ENCODE data around the gene FGD3. TPM values are rescaled to one million over a fixed set of nuclear protein-coding genes. Genes with fewer than 3 reads are reported as not detected.

The FGD3 gene
- total RNA-seq, 2 experiments from 2014 or later = 104 to 107 TPM

DNA sequence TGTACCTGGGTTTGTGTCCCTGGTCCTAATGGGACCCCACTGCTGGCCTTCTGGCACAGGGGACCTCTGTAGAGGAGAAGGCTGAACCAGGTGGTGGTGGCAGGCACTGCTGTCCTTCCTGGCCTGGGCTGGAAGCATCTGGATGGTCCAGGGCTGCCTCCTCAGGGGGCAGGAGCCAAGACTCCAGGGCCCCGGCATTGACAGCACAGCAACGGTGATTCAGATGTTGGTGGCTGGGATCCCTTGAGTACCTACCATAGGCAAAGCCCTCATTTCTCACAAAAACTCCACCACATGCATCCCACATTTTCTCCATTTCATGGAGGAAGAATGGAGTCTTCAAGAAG is 15.0 kb downstream of the FGD3 start:
- ATAC-seq = no peak
- ChIA-PET POLR2A (interaction anchor here (1.3 kb wide), 1 partner anchor 30 kb away, joined by 3 read pairs; no protein-coding TSS in a partner anchor), CTCF (interaction anchor here (1.1 kb wide), 1 partner anchor 41 kb away, joined by 4 read pairs; no protein-coding TSS in a partner anchor)
- H3K36me3 Mint-ChIP-seq (ENCODE audit: low read depth) = peaks cover 47% of the 10 kb centered on the region
- no peak for DNase-seq
- no peaks in the 10 kb centered on the region for H3K27me3 Mint-ChIP-seq (ENCODE audit: low read depth)
- H3K4me1 Mint-ChIP-seq (ENCODE audit: low read depth) = peaks cover 49% of the 10 kb centered on the region
- H3K27ac Mint-ChIP-seq = peak overlapping the region; percentile 94
- H3K9me3 Mint-ChIP-seq (ENCODE audit: insufficient read depth) = peaks cover 7% of the 10 kb centered on the region
- H3K4me3 Mint-ChIP-seq = peak overlapping the region; percentile 58

DNA sequence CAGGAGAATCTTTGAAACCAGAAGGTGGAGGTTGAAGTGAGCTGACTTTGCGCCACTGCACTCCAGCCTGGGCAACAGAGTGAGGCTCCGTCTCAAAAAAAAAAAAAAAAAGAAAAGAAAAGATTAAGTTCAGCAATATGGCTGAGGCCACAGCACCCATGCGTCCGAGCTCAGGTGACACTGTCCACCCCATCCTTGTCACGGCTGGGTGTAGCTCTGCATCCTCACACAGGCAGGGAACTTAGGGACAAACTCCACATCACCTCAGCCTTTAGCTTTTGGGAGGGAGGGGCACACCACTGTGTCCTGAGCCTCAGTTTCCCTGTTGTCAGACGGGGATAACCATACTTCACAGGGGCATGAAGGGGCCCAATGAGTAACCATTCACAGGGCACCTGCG is 15.5 kb downstream of the FGD3 start:
- Mint-ChIP-seq H3K36me3 (ENCODE audit: low read depth) (peaks cover 53% of the 10 kb centered on the region), H3K4me3 (peak overlapping the region; percentile 58), H3K27me3 (ENCODE audit: low read depth) (no peaks in the 10 kb centered on the region), H3K4me1 (ENCODE audit: low read depth) (peaks cover 53% of the 10 kb centered on the region), H3K9me3 (ENCODE audit: insufficient read depth) (peaks cover 7% of the 10 kb centered on the region), H3K27ac (peak overlapping the region; percentile 94)
- no peak for ATAC-seq
- DNase-seq = no peak
- ChIA-PET CTCF (interaction anchor here (1.1 kb wide), 1 partner anchor 41 kb away, joined by 4 read pairs; no protein-coding TSS in a partner anchor), POLR2A (interaction anchor here (1.3 to 5.5 kb wide), 3 partner anchors 17 to 41 kb away, joined by 3 to 24 read pairs (median 3); no protein-coding TSS in a partner anchor)

DNA sequence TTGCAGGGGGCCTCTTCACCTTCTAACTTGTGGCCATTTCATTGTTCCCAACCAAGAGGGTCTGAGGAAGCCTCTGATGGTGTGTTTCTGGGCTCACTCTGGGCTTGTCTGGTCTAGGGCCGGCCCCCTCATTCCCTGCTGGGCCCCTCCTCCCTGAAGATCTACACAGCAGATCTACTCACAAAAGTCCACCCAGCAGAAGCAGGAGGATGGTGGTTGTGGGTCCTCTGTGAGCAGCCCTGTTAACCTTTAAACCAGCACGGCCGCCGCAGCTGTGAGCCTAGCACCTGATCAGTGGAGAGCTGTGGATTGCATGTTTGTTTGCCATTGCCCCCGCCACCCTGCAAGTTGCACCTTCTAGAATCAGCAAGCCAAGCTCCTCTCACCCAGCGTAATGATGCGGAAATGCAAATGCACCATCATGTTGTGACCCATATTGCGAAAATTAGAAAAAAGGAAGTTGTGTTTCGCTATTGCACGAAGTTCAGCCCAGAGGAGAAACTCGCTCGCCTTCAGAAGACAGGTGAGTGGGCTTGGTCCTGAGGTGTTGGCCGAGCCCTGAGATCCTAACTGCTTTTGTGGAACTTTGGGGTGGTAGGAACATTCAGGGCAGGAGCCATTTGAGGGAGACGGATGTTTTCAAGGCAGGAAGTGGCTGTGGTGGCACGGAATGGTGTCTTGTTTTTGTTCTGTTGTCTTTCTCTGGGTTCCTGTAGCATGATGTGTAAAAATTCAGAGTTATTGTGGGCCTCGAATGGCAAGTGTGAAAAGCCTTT is 16.7 kb downstream of the FGD3 start:
- CTCF ChIA-PET = interaction anchor here (1.0 to 5.2 kb wide), 4 partner anchors 10 to 101 kb away, joined by 4 to 34 read pairs (median 4); no protein-coding TSS in a partner anchor
- Mint-ChIP-seq H3K9me3 (ENCODE audit: insufficient read depth) (peaks cover 7% of the 10 kb centered on the region), H3K27me3 (ENCODE audit: low read depth) (no peaks in the 10 kb centered on the region), H3K36me3 (ENCODE audit: low read depth) (peaks cover 62% of the 10 kb centered on the region), H3K4me3 (peak overlapping the region; percentile 91), H3K27ac (peak overlapping the region; percentile 100), H3K4me1 (ENCODE audit: low read depth) (peaks cover 58% of the 10 kb centered on the region)
- DNase-seq (peak; percentile 89), ATAC-seq (peak; percentile 73)
- POLR2A ChIA-PET = interaction anchor here (0.5 to 5.5 kb wide), 25 partner anchors 9 to 251 kb away, joined by 3 to 34 read pairs (median 4); no protein-coding TSS in a partner anchor

DNA sequence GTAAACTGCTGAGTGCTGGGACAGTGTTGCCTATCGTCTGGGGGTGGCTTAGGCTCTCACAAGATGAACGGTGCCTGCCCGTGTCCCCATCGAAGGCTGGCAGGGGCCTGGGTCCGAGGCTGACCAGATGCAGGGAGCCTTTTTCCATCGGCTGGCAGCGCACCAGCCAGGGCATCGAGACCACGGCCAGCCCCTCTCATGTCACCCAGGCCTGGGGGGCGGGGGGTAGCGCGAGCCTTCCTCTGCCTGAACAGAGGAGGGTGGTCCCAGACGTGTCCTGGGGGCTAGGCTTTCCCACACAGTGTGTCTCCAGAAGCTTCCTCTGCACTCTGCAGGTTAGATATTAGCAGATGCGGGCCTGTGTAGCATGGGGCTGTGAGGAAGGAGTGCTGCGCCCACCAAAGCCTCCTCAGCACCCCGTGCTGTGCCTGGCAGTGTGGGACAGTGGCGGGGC is 17.3 kb downstream of the FGD3 start:
- DNase-seq (no peak), ATAC-seq (peak; percentile 11)
- Mint-ChIP-seq H3K27ac (peak overlapping the region; percentile 100), H3K36me3 (ENCODE audit: low read depth) (peaks cover 68% of the 10 kb centered on the region), H3K4me1 (ENCODE audit: low read depth) (peaks cover 63% of the 10 kb centered on the region), H3K4me3 (peak overlapping the region; percentile 91), H3K27me3 (ENCODE audit: low read depth) (no peaks in the 10 kb centered on the region), H3K9me3 (ENCODE audit: insufficient read depth) (peaks cover 7% of the 10 kb centered on the region)
- CTCF ChIA-PET = interaction anchor here (1.0 to 5.2 kb wide), 5 partner anchors 8 to 100 kb away, joined by 4 to 34 read pairs (median 5); no protein-coding TSS in a partner anchor
- POLR2A ChIA-PET = interaction anchor here (0.6 to 5.5 kb wide), 20 partner anchors 9 to 566 kb away, joined by 3 to 34 read pairs (median 4); no protein-coding TSS in a partner anchor

DNA sequence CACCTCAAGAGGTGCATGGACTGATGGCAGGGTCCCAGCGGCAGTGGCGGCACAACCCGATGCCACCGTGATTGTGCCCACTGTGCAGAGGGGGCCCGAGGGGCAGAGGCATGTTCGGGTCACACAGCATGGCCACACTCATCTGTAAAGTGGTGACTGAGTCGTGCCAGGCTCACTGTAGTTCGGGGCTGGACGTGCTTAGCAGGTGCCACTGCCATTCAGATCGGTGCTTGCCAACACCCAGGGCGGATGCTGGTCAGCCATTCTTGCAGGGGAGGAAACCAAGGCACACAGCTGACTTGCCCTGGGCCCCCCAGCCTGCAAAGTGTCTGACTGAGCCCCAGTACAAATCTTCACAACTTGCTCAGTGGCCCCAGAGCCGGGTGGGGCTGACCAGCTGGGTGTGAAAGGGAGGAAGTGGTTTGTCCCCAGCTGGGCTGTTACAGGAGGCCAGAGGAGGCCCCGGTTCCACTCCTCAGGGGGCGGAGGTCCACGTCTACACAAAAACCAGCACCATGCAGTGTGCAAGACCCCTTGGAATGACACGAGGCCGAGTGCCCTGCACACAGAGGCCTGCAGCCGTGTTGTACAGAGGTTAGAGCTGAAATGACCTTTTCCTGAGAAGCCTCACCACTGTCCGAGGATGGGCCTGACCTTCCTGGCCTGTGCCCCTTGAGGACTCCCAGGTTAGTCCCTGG is 17.9 kb downstream of the FGD3 start:
- no peak for ATAC-seq
- POLR2A ChIA-PET = interaction anchor here (0.6 to 5.5 kb wide), 10 partner anchors 10 to 566 kb away, joined by 3 to 34 read pairs (median 9); no protein-coding TSS in a partner anchor
- peak; percentile 62 for DNase-seq
- Mint-ChIP-seq H3K36me3 (ENCODE audit: low read depth) (peaks cover 74% of the 10 kb centered on the region), H3K27ac (peak overlapping the region; percentile 100), H3K27me3 (ENCODE audit: low read depth) (no peaks in the 10 kb centered on the region), H3K4me1 (ENCODE audit: low read depth) (peaks cover 64% of the 10 kb centered on the region), H3K4me3 (peak overlapping the region; percentile 91), H3K9me3 (ENCODE audit: insufficient read depth) (peaks cover 7% of the 10 kb centered on the region)
- CTCF ChIA-PET = interaction anchor here (0.9 to 5.2 kb wide), 3 partner anchors 8 to 96 kb away, joined by 3 to 34 read pairs (median 14); no protein-coding TSS in a partner anchor

DNA sequence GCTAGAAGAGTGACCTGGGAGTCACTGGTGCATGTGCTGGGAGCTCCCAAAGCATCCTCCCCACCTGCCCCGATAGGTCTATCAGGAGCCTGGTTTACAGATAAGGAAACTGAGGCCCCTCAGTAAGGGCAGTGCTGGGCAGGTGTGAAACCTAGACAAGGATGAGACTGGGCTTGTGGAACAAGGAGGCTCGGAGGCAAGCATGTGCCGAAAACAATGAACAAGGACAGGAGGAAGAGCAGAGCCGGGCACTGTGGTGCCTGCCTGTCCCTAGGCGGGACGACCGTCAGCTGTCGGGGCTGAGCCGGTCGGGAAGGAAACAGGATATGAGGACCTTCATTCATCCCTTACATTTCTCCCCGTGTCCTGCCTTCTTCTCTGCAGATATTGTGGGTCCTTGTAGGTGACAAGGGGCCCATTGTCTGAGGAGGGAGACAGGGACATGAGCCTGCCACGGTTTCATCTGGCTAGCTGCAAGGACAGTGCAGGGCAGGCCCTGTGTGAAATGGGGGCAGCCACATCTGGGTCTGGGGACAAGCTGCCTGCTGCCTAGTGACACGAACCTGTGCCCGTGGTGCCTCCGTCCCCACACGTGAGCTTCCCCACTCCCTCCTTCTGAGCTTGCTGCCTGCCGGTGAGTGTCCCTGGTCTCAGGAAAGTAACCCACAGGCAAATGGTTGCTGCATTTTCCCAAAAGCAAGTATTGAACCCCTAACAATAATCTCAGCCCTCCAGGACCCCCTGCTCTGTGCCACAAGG is 18.6 kb downstream of the FGD3 start:
- CTCF ChIA-PET = interaction anchor here (0.9 to 5.2 kb wide), 3 partner anchors 9 to 95 kb away, joined by 3 to 34 read pairs (median 14); no protein-coding TSS in a partner anchor
- POLR2A ChIA-PET = interaction anchor here (0.8 to 5.5 kb wide), 13 partner anchors 10 to 161 kb away, joined by 3 to 34 read pairs (median 5); no protein-coding TSS in a partner anchor
- H3K27me3 Mint-ChIP-seq (ENCODE audit: low read depth) = no peaks in the 10 kb centered on the region
- H3K4me1 Mint-ChIP-seq (ENCODE audit: low read depth) = peaks cover 66% of the 10 kb centered on the region
- peak overlapping the region; percentile 100 for H3K27ac Mint-ChIP-seq
- ATAC-seq (no peak), DNase-seq (no peak)
- peak overlapping the region; percentile 91 for H3K4me3 Mint-ChIP-seq
- H3K36me3 Mint-ChIP-seq (ENCODE audit: low read depth) = peaks cover 73% of the 10 kb centered on the region
- H3K9me3 Mint-ChIP-seq (ENCODE audit: insufficient read depth) = peaks cover 7% of the 10 kb centered on the region

DNA sequence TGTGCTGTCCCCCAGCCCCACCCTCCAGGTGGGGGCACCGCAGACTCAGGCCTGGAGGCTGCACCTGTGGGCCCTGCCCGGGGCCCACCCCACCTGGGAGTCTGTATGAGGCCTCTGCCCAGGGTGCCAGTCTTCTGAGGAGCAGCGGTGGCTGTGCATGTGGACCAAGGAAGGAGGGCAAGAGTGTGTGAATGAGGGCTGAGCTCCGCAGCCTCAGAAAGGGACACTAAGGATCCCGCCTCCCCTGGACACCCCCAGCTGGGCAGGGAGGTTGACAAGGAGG is 19.1 kb downstream of the FGD3 start:
- Mint-ChIP-seq H3K27ac (peak overlapping the region; percentile 100), H3K4me1 (ENCODE audit: low read depth) (peaks cover 65% of the 10 kb centered on the region), H3K4me3 (peak overlapping the region; percentile 91), H3K36me3 (ENCODE audit: low read depth) (peaks cover 72% of the 10 kb centered on the region), H3K9me3 (ENCODE audit: insufficient read depth) (peaks cover 7% of the 10 kb centered on the region), H3K27me3 (ENCODE audit: low read depth) (no peaks in the 10 kb centered on the region)
- POLR2A ChIA-PET = interaction anchor here (0.8 to 5.5 kb wide), 9 partner anchors 9 to 160 kb away, joined by 3 to 24 read pairs (median 6); no protein-coding TSS in a partner anchor
- DNase-seq = no peak
- no peak for ATAC-seq
- CTCF ChIA-PET = interaction anchor here (3.6 to 5.2 kb wide), 2 partner anchors 9 to 37 kb away, joined by 14 to 34 read pairs; no protein-coding TSS in a partner anchor

DNA sequence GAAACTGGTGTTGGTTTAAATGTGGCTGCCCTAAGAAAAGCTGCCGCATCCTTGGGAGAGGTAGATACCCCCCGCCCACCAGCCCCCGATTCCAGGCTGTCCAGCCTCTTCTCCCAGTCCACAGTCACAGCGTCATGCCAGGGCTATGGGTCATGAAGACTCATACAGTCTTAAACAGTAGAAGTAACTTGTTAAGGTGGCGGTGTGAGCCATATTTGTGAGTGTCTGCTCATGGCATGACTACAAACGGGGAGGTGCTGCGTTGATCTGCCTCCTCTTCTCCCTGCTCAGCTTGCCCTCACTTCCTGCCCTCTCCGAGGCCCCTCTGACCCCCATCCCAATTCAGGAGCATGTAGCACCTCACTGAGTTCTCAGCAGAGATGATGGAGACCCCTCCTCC is 20.8 kb downstream of the FGD3 start:
- ATAC-seq (no peak), DNase-seq (peak; percentile 48)
- peaks cover 76% of the 10 kb centered on the region for H3K36me3 Mint-ChIP-seq (ENCODE audit: low read depth)
- H3K4me3 Mint-ChIP-seq = peak overlapping the region; percentile 91
- ChIA-PET POLR2A (interaction anchor here (1.5 to 5.5 kb wide), 3 partner anchors 12 to 91 kb away, joined by 3 to 24 read pairs (median 16); no protein-coding TSS in a partner anchor), CTCF (interaction anchor here (1.4 to 5.2 kb wide), 3 partner anchors 11 to 35 kb away, joined by 4 to 34 read pairs (median 14); no protein-coding TSS in a partner anchor)
- H3K27me3 Mint-ChIP-seq (ENCODE audit: low read depth) = no peaks in the 10 kb centered on the region
- peaks cover 66% of the 10 kb centered on the region for H3K4me1 Mint-ChIP-seq (ENCODE audit: low read depth)
- H3K27ac Mint-ChIP-seq = peak overlapping the region; percentile 100
- no peaks in the 10 kb centered on the region for H3K9me3 Mint-ChIP-seq (ENCODE audit: insufficient read depth)

DNA sequence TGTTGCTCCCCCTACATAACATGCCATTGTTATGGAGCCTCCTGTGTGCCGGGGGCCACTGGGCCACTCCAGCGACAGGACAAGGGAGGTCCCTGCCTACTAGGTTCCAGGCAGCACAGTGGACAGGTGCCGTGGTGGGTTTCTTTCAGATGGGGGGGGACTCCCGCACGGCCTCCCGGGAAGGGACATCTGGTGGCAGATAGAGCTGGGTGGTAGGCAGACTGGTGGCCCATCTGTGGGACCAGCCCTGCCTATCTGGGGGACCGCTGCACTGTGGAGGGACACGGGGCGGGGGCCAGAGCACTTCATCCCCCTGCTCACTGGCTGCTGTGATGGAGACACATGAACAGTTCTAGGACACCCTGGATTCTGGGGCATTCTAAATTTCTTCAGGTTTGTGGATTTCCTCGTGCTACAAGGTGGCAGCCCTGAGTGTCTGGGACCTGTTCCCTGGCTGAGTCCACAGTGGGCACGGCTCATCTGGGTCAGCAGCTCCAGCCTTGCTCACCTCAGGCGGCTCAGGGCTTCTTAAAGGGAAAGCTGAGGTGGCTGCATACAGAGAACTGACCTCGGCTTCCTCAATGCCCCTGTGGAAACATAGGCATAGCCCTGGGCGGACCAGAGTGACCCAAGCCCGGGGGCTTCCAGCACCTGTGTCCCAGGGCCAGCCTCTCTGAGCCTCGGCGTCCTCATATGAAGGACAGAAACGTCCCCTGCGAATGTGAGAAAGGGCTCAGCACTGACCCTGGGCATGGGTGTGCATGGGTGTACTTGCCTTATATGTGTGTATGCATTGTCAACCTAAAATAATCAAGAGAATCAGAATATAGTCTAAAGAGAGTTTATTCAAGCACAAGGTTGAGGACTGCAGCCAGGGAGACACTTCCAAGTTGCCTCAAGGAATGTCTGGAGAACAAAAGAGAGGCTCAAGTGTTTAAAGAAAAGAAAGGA is 22.5 kb downstream of the FGD3 start:
- ChIA-PET POLR2A (no interaction called here), CTCF (no interaction called here)
- H3K4me3 Mint-ChIP-seq = peak overlapping the region; percentile 91
- H3K9me3 Mint-ChIP-seq (ENCODE audit: insufficient read depth) = no peaks in the 10 kb centered on the region
- ATAC-seq (no peak), DNase-seq (no peak)
- no peaks in the 10 kb centered on the region for H3K27me3 Mint-ChIP-seq (ENCODE audit: low read depth)
- peak overlapping the region; percentile 100 for H3K27ac Mint-ChIP-seq
- H3K36me3 Mint-ChIP-seq (ENCODE audit: low read depth) = peaks cover 82% of the 10 kb centered on the region
- peaks cover 76% of the 10 kb centered on the region for H3K4me1 Mint-ChIP-seq (ENCODE audit: low read depth)

DNA sequence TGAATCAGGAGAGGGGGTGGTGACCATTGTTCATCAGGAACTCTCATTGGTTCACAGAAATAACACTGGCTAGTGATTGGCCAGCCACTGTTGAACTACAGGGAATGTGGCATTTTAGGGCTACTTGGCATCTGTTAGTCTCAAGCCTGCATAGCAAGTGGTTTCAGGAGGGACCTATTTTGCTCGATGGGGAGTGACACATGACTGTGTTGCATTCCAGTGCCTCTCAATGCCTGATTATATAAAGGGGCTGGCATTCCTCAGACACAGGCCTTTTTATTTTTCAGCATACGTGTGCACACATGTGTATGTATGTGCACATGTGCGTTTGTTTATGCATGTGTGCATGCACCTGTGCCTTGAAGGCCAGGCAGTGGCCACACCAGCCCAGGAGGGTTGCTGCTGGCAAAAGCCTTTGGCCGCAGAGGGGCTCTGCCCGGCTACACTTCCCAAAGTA is 23.2 kb downstream of the FGD3 start:
- Mint-ChIP-seq H3K36me3 (ENCODE audit: low read depth) (peaks cover 82% of the 10 kb centered on the region), H3K9me3 (ENCODE audit: insufficient read depth) (no peaks in the 10 kb centered on the region), H3K27ac (peak overlapping the region; percentile 100), H3K4me1 (ENCODE audit: low read depth) (peaks cover 82% of the 10 kb centered on the region), H3K27me3 (ENCODE audit: low read depth) (no peaks in the 10 kb centered on the region), H3K4me3 (peak overlapping the region; percentile 91)
- ATAC-seq (no peak), DNase-seq (no peak)
- ChIA-PET CTCF (no interaction called here), POLR2A (no interaction called here)

All from activated CD8-positive, alpha-beta T cell treated with anti-CD3 and anti-CD28 coated beads, Interleukin-2, amount 10 ng/mL, durations not matched to agents 7 days and 5 days (primary cell).